ENCODE data around the gene GARIN5A. TPM values are rescaled to one million over a fixed set of nuclear protein-coding genes. Genes with fewer than 3 reads are reported as not detected.

Gene GARIN5A
- total RNA-seq, 1 donor from 2014 or later, result 0.22 TPM

DNA sequence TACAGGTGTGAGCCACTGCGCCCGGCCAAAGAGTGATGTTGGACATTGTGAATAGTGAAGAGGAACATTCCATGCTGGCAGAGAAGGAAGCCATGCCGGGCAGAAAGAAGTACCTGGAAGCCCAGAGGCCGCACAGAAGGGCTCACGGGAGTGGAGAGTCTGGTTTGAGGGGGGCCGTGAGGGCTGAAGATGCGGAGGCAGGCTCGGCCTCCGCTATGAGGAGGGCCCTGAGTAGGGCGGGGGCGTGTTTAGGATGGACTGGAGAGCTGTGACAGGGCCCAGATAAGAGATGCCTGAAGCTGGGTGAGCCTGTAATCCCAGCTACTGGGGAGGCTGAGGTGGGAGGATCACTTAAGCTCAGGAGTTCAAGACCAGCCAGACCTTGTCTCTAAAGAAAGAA, 32.7 kb upstream of the GARIN5A start:
- intact Hi-C loops (cut with micrococcal nuclease), result no loop called here

DNA sequence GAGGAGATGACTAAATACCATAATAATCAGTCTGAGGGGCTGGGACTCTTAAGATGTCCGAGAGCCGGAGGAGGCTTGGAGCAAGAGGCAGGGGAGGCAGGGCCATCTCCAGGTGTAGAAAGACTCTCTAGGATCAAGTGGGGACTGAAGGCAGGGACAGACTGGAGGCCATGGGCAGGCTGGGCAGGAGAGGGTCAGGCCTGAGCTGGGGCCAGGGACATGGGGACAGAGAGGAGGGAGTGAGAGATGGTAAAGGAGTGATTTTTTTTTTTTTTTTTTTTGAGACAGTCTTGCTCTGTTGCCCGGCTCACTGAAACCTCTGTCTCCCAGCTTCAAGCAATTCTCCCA, 32.2 kb upstream of the GARIN5A start:
- intact Hi-C loops (cut with micrococcal nuclease), result no loop called here

DNA sequence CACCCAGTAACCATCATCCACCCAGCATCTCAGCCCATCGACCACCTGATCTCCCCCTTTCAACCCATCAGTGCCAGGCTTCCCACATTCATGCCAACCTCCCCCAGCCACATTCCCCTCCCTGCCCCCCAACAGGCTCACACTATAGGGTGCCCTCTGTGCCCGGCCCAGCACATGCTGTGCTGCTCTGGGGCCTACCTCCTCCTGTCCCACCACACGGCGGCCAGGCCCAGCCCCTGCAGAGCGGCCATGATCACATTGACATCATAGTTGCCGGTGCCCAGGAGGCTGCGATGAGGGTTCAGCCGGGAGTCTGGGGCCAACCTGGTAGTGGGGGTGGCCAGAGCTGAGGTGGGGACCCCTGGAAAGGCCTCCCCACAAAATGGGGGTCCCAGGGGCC, 30.7 kb upstream of the GARIN5A start:
- intact Hi-C loops (cut with micrococcal nuclease), result no loop called here

DNA sequence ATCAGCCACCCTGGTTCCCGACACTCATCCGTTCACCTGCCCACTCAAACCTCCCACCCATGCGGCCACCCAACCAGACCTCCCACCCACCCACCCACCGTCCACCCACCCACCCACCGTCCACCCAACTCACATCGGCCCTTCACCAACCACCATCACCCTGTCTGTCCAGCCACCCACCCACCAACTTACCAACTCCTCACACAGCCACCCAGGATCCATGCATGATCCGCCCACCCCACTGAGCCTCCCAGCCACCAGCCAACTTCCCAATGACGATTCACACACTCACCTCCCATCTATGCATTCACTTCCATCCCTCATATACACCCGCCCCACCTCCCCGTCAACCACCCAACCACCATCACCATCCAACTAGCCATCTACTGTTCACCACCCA, 30.1 kb upstream of the GARIN5A start:
- intact Hi-C loops (cut with micrococcal nuclease), result no loop called here

DNA sequence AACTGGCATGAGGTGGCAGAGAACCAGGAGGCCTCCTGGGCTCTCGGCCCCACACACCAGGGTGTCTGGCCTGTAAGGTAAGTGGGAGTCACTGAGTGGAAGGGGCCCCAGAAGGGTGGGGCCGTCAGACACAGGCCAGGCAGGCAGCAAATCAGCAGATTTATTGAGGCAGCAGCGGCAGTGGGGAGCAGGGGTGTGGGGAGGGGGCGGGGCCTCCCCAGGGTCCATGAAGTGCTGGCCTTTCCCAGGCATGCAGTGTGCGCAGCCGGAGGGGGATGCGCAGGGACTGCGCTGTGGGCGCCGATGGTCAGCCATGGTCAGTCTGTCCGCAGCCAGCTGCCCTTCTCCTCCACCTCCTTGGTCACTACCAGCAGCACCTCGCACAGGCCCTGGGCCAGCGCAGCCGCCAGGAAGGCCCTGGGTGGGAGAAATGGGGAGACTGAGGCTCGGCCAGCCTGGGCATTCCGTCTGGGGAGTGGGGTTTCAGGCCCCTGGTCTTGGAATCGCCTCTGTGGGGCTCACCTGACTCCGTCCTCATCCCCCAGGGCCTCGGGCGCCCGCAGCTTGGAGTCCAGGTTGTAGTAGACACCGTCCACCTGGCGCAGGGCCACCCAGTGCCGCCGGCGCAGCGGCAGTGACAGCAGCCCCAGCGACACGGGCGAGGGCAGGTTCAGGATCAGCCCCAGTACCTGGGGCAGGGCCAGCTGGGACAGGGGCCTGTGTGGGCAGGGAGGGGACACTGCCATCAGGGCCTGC, 29.4 kb upstream of the GARIN5A start:
- intact Hi-C loops (cut with micrococcal nuclease), result no loop called here

DNA sequence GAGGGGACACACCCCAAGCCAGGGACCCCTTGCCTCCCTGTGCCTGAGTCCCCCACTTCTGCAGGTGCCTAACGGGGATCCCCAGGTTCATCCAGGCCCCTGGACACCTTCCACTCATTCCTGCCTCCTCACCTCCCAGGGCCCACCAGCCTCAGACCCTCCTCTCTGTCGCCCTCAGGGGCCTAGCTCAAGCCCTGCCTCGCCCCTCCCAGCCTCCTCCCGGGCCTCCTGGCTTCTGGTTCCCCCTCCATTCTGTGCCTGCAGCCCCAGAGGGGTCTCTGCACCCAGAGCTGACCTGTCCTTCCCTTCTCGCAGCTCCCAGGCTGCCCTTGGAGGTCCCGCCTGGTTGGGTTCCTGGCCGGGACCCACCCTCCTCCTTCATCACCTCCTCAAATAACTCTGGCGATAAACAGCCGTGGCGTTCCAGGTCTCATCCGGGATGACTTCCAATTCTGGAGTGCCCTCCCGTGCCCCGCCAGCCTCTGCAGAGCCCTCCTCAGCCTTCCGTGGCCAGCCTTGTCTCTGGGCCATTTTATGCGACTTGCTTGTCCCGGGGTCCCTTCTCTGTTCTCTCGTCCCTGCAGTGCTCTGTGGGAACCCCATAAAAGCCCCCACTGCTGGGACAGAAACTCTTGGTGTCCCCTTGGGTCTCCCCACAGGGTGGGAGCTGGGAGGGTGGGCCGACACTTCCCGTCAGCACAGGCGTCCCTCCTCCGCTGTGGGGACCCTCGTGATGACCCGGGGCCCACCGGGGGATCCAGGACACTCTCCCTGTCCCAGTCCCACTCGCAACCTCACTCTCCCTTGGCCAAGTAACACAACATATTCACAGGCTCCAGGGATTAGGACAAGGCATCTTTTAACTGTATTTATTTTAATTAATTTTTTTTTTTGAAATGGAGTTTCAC, 25.2 kb upstream of the GARIN5A start:
- intact Hi-C loops (cut with micrococcal nuclease), result no loop called here

DNA sequence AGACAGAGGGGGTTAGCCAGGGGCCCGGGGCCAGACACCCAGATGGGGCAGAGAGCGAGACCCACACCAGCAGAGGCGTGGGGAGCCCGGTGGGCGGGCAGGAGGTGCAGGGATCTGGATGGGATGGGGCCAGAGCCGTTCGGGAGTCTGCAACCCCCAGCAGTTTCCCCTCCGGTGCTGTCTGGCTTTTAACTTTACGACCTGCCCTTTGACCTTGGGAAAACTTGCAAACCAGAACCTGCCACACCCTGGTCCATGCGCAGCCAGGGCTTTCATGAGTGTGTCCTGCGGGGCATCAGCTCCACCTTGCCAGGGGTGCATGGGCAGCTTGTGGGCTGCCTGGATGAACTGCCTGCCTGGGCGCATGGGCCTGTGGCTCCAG, 24.5 kb upstream of the GARIN5A start:
- intact Hi-C loops (cut with micrococcal nuclease), result no loop called here

DNA sequence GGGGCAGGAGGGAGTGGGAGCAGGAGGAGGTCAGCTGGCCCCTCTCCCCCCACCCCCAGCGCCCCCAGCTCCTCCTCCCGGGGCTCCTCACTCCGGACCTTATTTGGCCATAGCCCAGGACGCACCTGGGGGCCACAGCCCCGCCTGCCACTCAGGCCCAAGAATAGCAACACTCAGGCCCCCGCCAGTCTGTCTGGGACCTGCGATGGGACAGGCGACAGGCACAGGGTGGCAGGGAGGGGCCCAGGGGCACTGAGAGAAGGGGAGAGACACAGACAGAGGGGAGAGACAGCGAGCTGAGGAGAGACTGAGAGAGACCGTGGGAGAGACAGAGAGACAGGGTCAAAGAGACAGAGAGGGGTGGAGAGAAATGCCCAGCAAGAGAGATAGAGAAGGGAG, 24.1 kb upstream of the GARIN5A start:
- intact Hi-C loops (cut with micrococcal nuclease), result no loop called here

DNA sequence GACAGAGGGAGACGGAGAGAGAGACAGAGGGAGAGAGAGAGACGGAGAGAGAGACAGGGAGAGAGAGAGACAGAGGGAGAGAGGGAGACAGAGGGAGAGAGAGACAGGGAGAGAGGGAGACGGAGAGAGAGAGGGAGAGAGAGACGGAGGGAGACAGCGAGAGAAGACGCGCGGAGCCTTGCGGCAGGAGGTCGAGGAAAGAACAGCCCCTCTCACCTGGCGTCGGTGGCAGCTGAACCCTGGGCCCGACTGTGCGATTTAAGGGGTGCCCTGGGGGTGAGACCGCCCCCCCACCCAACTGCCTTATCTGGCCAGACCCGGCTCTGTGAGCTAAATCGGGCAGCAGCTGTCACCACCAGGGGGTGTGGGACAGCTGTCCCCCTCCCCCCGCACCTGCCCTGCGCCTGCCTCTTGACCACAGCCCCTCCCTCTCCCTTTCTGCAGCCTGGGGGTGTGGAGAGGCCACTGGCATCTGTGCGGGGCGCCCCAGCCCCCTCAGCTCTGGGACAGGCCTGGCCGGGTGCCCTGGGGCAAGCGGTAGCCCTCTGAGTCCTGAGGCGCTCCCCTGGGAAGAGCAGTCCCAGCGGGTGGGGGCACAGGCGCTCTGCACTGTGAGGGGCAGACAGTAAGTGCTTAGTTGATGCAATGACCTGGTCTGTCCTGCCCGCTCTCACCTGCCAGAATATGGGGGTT, 23.6 kb upstream of the GARIN5A start:
- intact Hi-C loops (cut with micrococcal nuclease), result no loop called here

DNA sequence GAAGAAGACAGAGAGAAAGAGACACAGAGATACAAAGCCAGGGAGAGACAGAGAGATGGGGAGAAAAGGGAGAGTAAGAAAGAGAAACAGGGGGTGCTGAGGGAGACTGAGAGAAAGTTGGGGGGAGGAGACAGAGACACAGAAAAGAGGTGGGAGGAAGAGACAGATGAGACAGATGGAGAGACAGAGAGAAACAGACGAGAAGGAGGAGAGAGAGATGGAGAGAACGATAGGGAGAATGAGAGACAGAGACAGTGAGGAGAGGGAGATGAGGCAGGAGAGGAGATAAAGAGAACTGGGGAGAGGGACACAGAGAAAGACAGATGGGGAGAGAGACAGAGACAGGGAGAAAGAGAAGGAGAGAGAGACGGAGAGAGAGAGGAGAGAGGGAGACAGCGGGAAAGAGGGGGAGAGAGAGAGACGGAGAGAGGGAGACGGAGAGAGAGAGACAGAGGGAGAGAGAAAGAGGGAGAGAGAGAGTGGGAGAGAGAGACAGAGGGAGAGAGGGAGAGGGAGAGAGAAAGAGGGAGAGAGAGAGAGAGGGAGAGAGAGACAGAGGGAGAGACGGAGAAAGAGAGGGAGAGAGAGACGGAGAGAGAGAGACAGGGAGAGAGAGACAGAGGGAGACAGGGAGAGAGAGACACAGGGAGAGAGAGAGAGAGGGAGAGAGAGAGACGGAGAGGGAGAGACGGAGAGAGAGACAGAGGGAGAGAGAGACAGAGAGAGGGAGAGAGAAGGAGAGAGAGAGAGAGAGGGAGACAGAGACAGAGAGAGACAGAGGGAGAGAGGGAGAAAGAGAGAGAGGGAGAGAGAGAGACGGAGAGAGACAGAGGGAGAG, 21.8 kb upstream of the GARIN5A start:
- intact Hi-C loops (cut with micrococcal nuclease), result no loop called here

DNA sequence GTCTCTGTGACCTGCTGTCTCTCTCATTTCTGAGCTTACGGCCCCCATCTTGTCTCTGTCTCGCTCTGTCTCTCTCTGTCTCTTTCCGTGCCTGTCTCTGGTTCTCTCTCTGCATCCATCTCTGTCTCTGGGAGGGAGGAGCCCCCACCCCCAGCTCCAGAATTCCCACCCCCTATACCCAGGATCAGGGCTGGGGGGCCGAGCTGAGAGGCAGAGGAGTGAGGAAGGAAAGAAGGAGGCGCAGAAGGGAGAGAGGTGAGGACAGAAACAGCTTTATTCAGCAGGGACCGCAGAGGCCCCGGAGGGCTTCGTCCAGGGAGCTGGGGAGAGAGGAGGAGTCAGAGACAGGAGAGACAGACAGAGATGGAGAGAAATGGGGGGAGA, 20.4 kb upstream of the GARIN5A start:
- intact Hi-C loops (cut with micrococcal nuclease), result no loop called here

DNA sequence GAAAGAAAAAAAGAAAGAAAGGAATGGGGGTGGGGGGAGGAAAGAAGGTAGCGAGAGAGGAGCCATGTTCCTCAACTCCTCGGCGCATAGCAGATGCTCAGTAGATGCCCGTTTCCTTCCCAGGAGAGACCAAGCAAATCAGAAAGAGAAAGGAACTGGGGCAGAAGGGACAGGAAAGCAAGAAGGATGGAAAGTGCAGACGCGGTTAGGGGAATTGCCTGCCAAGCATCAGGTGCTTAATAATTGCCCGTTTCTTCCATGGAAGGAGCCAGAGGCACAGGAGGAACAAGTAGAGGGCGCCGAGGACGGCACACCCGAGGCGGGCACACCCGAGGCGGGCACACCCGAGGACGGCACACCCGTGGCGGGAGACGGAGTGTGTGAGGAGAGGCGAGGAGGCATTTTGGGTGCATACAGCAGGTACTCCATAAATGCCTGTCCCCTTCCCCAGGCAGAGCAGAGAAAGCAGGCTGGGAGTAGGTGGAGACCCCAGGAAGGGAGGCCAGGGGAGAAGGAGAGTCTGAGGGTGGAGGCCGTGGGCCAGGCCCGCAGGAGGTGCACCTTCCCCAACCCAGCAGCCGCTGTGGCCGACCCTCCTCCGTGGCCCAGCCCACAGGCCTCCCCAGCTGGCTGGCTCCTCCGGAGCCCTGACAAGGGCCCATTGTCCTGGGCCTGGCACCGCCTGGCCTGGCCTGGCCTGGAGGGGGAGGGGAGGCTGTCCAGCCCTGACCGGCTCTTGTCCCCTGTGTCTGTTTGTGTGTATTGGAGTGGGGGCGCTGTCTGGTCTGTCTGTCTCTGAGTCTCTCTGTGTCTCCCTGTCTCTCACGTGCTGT, 19.8 kb upstream of the GARIN5A start:
- intact Hi-C loops (cut with micrococcal nuclease), result no loop called here

DNA sequence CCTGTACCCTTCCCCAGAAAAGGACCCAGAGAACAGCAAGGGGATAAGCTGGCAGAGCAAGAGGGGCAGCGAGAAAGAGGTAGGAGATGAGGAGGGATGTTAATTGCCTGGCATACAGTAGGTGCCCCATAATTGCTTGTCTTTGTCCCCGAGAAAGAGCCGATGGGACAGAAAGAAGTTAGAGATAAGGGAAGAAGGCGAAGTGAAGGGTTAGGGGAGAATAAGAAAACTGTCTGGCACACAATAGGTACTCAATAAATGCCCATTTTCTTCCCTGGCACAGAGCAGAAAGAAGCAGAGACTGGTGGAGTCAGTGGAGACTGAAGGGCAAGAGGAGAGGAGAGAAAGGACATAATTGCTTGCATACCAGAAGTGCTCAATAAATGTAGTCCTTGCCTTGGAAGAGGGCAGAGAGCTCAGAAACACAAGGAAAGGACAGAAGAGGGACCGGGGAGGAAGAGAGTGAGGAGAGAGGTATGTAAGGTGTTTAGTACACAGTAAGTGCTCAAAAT, 18.4 kb upstream of the GARIN5A start:
- intact Hi-C loops (cut with micrococcal nuclease), result no loop called here

DNA sequence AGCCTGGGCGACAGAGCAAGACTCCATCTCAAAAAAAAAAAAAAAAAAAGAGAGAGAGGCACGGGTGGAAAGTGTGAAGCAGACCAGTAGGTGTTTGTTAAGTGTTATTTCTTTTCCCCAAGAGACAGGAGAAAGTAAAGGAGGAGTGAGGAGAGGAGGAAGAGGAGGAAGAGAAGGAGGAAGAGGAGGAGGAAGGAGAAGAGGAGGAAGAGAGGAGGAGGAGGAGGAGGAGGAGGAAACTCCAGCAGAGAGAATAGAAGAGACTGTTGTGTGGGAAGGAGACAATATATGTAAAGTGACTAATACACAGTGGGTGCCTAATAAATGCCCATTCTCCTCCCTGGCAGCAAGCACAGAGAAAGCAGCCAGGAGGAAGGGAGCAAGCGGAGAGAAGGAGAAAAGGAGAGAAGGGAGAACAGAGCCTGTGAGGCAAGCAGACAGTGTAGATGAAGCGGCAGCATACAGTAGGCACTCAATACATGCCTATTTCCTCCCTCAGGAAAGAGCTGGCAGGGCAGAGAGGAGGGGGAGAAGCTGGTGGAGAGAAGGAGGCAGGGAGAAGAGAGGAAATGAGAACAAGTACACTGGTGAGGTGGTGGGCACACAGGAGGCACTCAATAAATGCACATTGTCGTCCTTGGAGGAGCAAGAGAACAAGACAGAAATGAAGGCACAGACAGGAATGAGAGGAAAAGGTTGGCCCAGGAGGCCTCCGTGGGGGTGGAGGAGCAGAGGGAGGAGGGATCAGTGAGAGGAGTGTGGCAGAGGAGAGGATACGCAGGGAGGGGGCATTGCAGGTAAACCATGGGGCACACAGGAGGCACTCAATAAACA, 17.8 kb upstream of the GARIN5A start:
- intact Hi-C loops (cut with micrococcal nuclease), result no loop called here

DNA sequence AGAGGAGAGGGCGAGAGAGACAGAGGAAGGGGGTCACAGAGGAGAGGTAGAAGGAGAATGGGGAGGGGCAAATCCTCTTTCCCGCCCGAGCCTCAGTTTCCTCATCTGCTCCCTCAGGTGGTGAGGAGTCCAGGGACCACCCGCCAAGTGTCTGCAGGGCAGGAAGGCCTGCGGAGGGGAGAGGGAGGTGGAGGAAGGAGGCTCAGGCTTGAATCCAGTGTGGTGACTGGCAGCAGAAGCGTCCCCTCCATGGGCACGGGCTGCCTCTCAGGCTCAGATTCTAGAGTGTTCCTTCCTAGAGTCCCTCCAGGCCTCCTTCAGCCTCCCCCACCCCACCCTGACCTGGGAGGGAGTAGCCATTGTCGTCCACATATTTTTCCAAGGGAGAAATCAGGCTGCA, 16.5 kb upstream of the GARIN5A start:
- intact Hi-C loops (cut with micrococcal nuclease), result no loop called here

DNA sequence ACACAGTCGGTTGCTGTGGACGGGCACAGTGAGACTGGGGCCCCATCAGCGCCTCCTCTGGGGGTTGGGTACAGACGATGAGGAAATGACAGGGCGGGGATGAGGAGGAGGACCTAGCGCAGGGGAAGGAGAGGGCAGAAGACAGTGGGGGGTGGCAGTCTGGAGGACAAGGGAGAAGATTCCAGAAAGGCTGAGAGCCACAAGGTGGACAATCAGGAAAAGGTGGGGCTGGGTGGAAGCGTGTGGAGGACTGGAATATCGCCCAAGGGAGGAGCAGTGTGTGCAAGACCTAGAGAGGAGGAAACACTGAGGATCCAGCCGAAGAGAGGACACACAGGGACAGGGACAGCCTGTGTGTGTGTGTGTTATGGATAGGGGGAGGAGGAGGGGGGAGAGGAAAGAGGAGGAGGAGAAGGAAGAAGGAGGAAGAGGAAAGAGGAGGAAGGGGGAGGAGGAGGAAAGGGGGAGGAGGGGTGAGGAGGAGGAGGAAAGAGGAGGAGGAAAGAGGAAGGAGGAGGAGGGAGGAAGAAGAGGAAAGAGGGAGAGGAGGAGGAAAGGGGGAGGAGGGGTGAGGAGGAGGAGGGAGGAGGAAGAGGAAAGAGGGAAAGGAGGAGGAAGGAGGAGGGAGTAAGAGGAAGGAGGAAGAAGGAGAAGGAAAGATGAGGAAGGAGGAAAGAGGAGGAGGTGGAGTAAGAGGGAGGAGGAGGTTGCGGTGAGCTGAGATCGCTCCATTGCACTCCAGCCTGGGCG, 15.8 kb upstream of the GARIN5A start:
- intact Hi-C loops (cut with micrococcal nuclease), result no loop called here

DNA sequence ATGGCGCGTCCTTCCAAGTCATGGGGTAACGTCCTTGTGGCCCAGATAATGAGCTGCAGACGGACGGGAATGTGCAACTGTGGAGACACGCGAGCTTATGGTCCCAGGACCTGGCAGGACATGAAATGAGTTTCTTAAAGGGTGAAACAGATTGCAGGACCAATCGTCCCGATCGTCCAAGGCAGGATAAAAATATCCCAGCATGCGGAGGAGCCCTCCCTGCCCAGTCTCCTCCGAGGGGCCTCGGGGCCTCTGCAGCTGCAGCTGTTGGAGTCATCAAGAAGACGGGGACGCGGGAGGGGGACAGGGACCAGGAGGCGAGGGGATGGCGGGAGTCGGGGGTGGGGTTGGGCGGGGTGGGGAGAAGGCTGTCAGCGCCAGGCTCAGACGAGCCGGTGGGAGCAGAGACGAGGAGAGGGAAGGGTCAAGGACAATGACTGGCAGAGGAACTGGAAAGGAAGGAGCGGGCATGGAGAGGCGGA, 14.4 kb upstream of the GARIN5A start:
- intact Hi-C loops (cut with micrococcal nuclease), result no loop called here

DNA sequence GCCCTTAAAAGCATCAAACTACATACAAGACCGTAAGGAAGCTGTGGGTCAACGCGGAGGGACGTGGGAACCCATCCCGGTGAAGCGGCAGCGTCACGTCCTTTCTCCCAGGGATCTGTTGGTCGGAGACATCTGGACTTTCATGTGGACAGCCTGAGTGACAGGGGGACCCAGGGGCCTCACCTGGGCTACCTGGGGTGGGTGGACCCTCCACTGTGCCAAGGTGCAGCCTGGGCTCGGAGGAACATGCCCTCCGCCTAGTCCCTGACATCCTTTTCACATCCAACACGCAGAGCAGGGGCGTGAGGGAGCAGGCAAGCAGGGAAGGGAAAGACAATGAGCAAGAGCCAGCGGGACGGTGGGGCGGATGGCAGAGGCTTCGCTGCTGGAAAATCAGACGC, 13.8 kb upstream of the GARIN5A start:
- intact Hi-C loops (cut with micrococcal nuclease), result no loop called here

All from T-helper 1 cell treated with Interleukin-12 subunit alpha and Interleukin-12 subunit beta and Interleukin-4 antibody, amounts not matched to agents 30 ng/mL and 1 ng/mL, for 36 hours (primary cell).